A549 treated with RU486 at 1 μM for 4 hours (cell line): ENCODE measurements around the gene YTHDC1. TPM values are rescaled to one million over a fixed set of nuclear protein-coding genes. Genes with fewer than 3 reads are reported as not detected.

Experiments
- total RNA-seq: library from RNA; stranded (reverse); fragments of 200-300 nt; extraction: Qiagen RNA extraction; gene quantifications from 5 replicates; pipeline ENCODE4 v1.2.3, GENCODE V29; 2022; ENCODE audit warnings: low read depth

The YTHDC1 gene
- 25.8 to 41.2 TPM (median 34.1 TPM) in 5 replicates for total RNA-seq

DNA sequence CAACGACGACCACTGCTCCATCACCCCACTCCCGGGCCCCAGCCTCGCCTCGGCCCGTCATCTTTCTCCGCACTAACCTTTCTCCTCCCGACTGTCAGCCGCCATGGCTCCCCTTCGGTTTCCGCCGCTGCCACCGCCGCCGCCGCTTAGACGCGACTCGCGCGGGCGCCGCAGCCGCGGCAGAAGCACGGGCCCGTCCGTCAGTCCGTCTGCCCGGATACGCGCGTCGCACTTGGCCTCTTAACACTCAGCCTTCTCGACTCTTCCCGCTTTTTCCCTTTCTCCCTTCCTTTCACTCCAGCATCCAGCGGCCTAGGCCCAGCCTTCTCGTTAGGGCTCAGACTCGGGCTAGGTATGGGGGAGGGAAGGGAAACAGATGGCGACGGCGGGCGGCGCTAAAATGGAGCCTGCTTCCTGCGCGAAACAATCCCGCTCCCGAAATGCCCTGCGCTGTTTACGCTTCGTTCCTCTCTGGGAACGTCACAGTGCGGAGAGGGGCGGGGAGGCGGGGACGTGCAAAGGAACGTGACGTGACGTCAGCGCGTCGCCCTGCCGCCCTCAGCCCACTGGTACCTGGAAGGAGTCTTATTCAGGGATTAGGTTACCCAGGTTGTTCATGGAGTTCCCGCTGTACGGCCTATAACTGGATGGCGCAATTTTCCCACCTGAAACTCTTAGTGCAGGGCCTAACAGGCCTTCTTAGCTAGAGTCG, at the start of gene YTHDC1:
YTHDC1 (minus strand) TSS at position 442 of the 712 bp plus-strand sequence; CDS start at position 105, 337 bp downstream.

Other genes with a start within 250 kb of the YTHDC1 start
- not detected in 5 replicates for gene TMPRSS11F, start 220.2 kb downstream of the YTHDC1 start, total RNA-seq
- gene TMPRSS11B, start 104.4 kb downstream of the YTHDC1 start, total RNA-seq: not detected in 5 replicates
- gene TMPRSS11E, start 97.4 kb upstream of the YTHDC1 start, total RNA-seq: not detected in 5 replicates
- gene UGT2B17, start 226.2 kb upstream of the YTHDC1 start, total RNA-seq: not detected in 5 replicates